K562 (cell line): Measurements from ENCODE around the gene ABHD8. TPM values are rescaled to one million over a fixed set of nuclear protein-coding genes. Genes with fewer than 3 reads are reported as not detected.

Experiments used
- ATAC-seq: fragments of 200-7000 bp; cut with Tn5 transposase; 3 replicates; pipeline ENCODE4 v1.9.1; 2020; ENCODE audit warnings: moderate library complexity
- BruUV-seq: library from RNA; stranded (reverse); fragments of 400-500 nt; replicated peaks from 2 replicates; lab custom pipeline; 2021; lab: Mats Ljungman, UMichigan
- CTCF ChIA-PET: fragments of 300-600 bp; formaldehyde crosslinking; extraction: SDS; loops from one replicate; lab custom pipeline; 2021; ENCODE audit warnings: low intra/inter-chr PET ratio; lab: Yijun Ruan, JAX
- POLR2A ChIA-PET: fragments of 300-600, 350-650 bp; sonication (Branson Sonifier 250); formaldehyde crosslinking; extraction: SDS; loops from one replicate; lab custom pipeline; 2021; ENCODE audit warnings: antibody characterized with exemption, inconsistent platforms; lab: Yijun Ruan, JAX
- DNase-seq, 4 experiments: peaks; one replicate each; pipeline versions ENCODE4 v3.0.0 to v3.0.0-alpha.2; 2011 to 2018; ENCODE audit warnings: low spot score in 3 of 4, mixed read lengths in 3 of 4; ENCODE audit errors: extremely low read depth in 1 of 4
- FAIRE-seq: peaks from 2 replicates; lab custom pipeline; 2011; peaks lifted over from hg19 to GRCh38; lab: Jason Lieb, UNC
- H2AFZ ChIP-seq: 2 replicates; pipeline ENCODE4 v1.6.0; 2011; ENCODE audit warnings: low read depth, low read length, control low read depth, inconsistent platforms
- H3K27ac ChIP-seq: fragments of 200-600 bp; 3 replicates; pipeline ENCODE4 v1.8.0; 2011; ENCODE audit warnings: low read depth, mild to moderate bottlenecking, control low read depth, inconsistent platforms, low read length, moderate library complexity, mixed read lengths; ENCODE audit errors: extremely low read depth
- H3K27me3 ChIP-seq, 2 experiments: fragments of 300-600 bp in 1 of 2; 2 replicates in 1 of 2; 3 replicates in 1 of 2; pipeline versions ENCODE4 v1.6.0 to v1.8.0; 2011; ENCODE audit warnings: inconsistent platforms in 2 of 2, low read length in 2 of 2, mild to moderate bottlenecking in 1 of 2, mixed read lengths in 1 of 2, moderate library complexity in 1 of 2; ENCODE audit not compliant: control insufficient read depth in 2 of 2, insufficient read depth in 2 of 2
- H3K36me3 ChIP-seq: fragments of 300-600 bp; 3 replicates; pipeline ENCODE4 v1.8.0; 2011; ENCODE audit warnings: mild to moderate bottlenecking, low read length, inconsistent platforms; ENCODE audit not compliant: control insufficient read depth, insufficient read depth
- H3K4me1 ChIP-seq, 2 experiments: fragments of 200-600 bp in 1 of 2; replicated peaks in 1 of 2; 2 replicates in 1 of 2; 3 replicates in 1 of 2; pipeline versions ENCODE4 v1.5.1 to v1.8.0; 2011; ENCODE audit warnings: inconsistent platforms in 2 of 2, low read length in 2 of 2, mild to moderate bottlenecking in 1 of 2, mixed read lengths in 1 of 2, moderate library complexity in 1 of 2; ENCODE audit not compliant: control insufficient read depth in 2 of 2, insufficient read depth in 2 of 2
- H3K4me2 ChIP-seq: 2 replicates; pipeline ENCODE4 v1.6.1; 2011; ENCODE audit warnings: low read length, control low read depth, inconsistent platforms, mixed read lengths; ENCODE audit not compliant: insufficient read depth
- H3K4me3 ChIP-seq: fragments of 200-600 bp; sonication (generic), shearing (Covaris generic); 2 replicates; pipeline ENCODE4 v1.5.1; 2016; ENCODE audit warnings: control low read depth, inconsistent platforms
- H3K79me2 ChIP-seq: fragments of 200-600 bp; 3 replicates; pipeline ENCODE4 v1.8.0; 2011; ENCODE audit warnings: low read length, inconsistent platforms; ENCODE audit not compliant: control insufficient read depth, insufficient read depth
- H3K9ac ChIP-seq, 2 experiments: 2 replicates each; pipeline versions ENCODE4 v1.6.0 to v1.6.1; 2011; ENCODE audit warnings: low read depth in 2 of 2, low read length in 2 of 2, control low read depth in 1 of 2, inconsistent platforms in 1 of 2, mild to moderate bottlenecking in 1 of 2, mixed read lengths in 1 of 2; ENCODE audit not compliant: insufficient read depth in 1 of 2
- H3K9me1 ChIP-seq: one replicate; pipeline ENCODE4 v1.6.0; 2011; ENCODE audit warnings: inconsistent platforms, mild to moderate bottlenecking, low read length, moderate library complexity; ENCODE audit not compliant: control insufficient read depth, insufficient read depth
- H3K9me3 ChIP-seq: replicated peaks from 2 replicates; pipeline ENCODE4 v1.5.1; 2011; ENCODE audit warnings: low read depth, low read length, inconsistent platforms; ENCODE audit not compliant: control insufficient read depth, insufficient read depth
- H4K20me1 ChIP-seq: replicated peaks from 2 replicates; pipeline ENCODE4 v1.6.1; 2011; ENCODE audit warnings: low read length, inconsistent platforms, mixed read lengths; ENCODE audit not compliant: control insufficient read depth, insufficient read depth
- GATAD2B ChIP-seq: fragments of 450-650 bp; IDR thresholded peaks from 2 replicates; pipeline ENCODE4 v1.6.1; 2017; ENCODE audit warnings: mild to moderate bottlenecking, borderline replicate concordance
- WGBS: fragments of 100-300 bp; shearing (Covaris generic); methylation state at CpG from one replicate; pipeline ENCODE4 v1.1.6; 2016; ENCODE audit warnings: low coverage, mixed read lengths; ENCODE audit not compliant: insufficient coverage; ENCODE audit errors: missing lambda C conversion rate; 5-methylcytosine and 5-hydroxymethylcytosine counted together
- in situ Hi-C: fragments of 300-500 bp; cut with MboI; formaldehyde crosslinking; loops from 4 replicates; pipeline ENCODE4 v1.15.0; 2018; ENCODE audit warnings: inconsistent platforms, mixed read lengths
- intact Hi-C: fragments of 100-400 bp; cut with micrococcal nuclease; formaldehyde crosslinking; loops from 2 replicates; pipeline ENCODE4 v1.14.2; 2022
- polyA plus RNA-seq, 8 experiments: library from polyadenylated mRNA; depleted of rRNA in 4 of 8; stranded (reverse) in 5 of 8; unstranded in 3 of 8; fragments of >200 nt; fragmentation: Nextera tagmentation in 2 of 8; fragmentation: Illumina TruSeq in 1 of 8; extraction: Ambion mirVana in 2 of 8; extraction: Trizol in 1 of 8; gene quantifications; 2 replicates each; pipeline versions ENCODE4 v1.2.1 to v1.2.3, GENCODE V29; 2011 to 2014; ENCODE audit warnings: inconsistent platforms in 1 of 8, missing spikeins in 1 of 8
- total RNA-seq, 7 experiments: library from RNA; depleted of rRNA in 6 of 7; stranded (reverse); fragments of >200 nt in 6 of 7; fragmentation: Illumina TruSeq in 2 of 7; extraction: Trizol in 2 of 7; gene quantifications; 2 replicates each; pipeline versions ENCODE4 v1.2.1 to v1.2.3, GENCODE V29; 2011 to 2021; ENCODE audit warnings: low replicate concordance in 1 of 7
- TF ChIP-seq, protein P1 (sequence below), 2 experiments: fragments of 450-650 bp in 1 of 2; sonication (generic) in 1 of 2; formaldehyde crosslinking in 1 of 2; IDR thresholded peaks; 2 replicates each; pipeline versions ENCODE4 v1.7.1 to v1.9.0; 2016 to 2022; ENCODE audit warnings: inconsistent platforms in 1 of 2, mild to moderate bottlenecking in 1 of 2, missing genetic modification reagents in 1 of 2

ABHD8 gene
- total and polyA plus RNA-seq, 9 of the 15 experiments (the other 6 are each of a cell fraction or from before 2014, with no cell fraction given), result 0.04 to 6.6 (median 2.0) TPM; not detected in 1

DNA sequence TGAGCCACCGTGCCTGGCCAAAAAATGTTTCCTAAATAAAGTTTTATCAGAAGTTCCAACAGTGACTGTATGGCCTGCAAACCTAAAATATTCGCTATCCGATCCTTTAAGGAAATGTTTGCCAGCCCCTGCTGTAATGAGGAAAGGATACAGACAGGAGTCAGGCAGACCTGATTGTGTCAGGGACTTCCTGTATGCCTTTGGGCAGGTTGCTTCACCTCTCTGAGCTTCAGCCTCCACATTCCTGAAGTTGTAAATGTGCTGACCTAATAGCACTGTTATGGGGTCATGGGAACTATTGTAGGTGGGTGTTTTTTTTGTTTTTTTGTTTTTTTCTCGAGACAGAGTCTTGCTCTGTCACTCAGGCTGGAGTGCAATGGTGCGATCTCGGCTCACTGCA lies 6.2 kb downstream of the ABHD8 start:
- ATAC-seq (no peak), DNase-seq (no peak), FAIRE-seq (no peak)
- Histone ChIP-seq H3K79me2 (peaks cover 12% of the 10 kb centered on the region), H3K4me3 (no peak overlapping the region), H4K20me1 (no peaks in the 10 kb centered on the region), H2AFZ (no peak overlapping the region), H3K4me1 (peaks cover 11 to 36% of the 10 kb centered on the region in 2 experiments; a peak in 4 of 5 replicates), H3K9ac (no peak overlapping the region), H3K27me3 (no peaks in the 10 kb centered on the region), H3K27ac (no peak overlapping the region), H3K9me1 (peaks cover 7% of the 10 kb centered on the region), H3K9me3 (peaks cover 3% of the 10 kb centered on the region), H3K36me3 (peaks cover 28% of the 10 kb centered on the region), H3K4me2 (no peak overlapping the region)
- ChIA-PET POLR2A (interaction anchor here (0.6 kb wide), 1 partner anchor 283 kb away, joined by 3 read pairs; no protein-coding TSS in a partner anchor), CTCF (no interaction called here)
- in situ Hi-C loops, result no loop called here
- TF ChIP-seq, protein P1, sequence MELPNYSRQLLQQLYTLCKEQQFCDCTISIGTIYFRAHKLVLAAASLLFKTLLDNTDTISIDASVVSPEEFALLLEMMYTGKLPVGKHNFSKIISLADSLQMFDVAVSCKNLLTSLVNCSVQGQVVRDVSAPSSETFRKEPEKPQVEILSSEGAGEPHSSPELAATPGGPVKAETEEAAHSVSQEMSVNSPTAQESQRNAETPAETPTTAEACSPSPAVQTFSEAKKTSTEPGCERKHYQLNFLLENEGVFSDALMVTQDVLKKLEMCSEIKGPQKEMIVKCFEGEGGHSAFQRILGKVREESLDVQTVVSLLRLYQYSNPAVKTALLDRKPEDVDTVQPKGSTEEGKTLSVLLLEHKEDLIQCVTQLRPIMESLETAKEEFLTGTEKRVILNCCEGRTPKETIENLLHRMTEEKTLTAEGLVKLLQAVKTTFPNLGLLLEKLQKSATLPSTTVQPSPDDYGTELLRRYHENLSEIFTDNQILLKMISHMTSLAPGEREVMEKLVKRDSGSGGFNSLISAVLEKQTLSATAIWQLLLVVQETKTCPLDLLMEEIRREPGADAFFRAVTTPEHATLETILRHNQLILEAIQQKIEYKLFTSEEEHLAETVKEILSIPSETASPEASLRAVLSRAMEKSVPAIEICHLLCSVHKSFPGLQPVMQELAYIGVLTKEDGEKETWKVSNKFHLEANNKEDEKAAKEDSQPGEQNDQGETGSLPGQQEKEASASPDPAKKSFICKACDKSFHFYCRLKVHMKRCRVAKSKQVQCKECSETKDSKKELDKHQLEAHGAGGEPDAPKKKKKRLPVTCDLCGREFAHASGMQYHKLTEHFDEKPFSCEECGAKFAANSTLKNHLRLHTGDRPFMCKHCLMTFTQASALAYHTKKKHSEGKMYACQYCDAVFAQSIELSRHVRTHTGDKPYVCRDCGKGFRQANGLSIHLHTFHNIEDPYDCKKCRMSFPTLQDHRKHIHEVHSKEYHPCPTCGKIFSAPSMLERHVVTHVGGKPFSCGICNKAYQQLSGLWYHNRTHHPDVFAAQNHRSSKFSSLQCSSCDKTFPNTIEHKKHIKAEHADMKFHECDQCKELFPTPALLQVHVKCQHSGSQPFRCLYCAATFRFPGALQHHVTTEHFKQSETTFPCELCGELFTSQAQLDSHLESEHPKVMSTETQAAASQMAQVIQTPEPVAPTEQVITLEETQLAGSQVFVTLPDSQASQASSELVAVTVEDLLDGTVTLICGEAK (IDR thresholded peaks at IDR 0.05), result peak; percentile 55
- TF ChIP-seq, protein P1 (CRISPR knock-in tag; IDR thresholded peaks at IDR 0.05), result no peak
- TF ChIP-seq GATAD2B, result no peak
- BruUV-seq, result no TSS peak
- intact Hi-C loops, result no loop called here
- WGBS, result 95% methylated on average over 5 of the region's 6 CpGs
